ENCODE measurements around the gene NSD2. TPM values are rescaled to one million over a fixed set of nuclear protein-coding genes. Genes with fewer than 3 reads are reported as not detected.

NSD2 gene
- total RNA-seq, 1 donor: 67.8 TPM

DNA sequence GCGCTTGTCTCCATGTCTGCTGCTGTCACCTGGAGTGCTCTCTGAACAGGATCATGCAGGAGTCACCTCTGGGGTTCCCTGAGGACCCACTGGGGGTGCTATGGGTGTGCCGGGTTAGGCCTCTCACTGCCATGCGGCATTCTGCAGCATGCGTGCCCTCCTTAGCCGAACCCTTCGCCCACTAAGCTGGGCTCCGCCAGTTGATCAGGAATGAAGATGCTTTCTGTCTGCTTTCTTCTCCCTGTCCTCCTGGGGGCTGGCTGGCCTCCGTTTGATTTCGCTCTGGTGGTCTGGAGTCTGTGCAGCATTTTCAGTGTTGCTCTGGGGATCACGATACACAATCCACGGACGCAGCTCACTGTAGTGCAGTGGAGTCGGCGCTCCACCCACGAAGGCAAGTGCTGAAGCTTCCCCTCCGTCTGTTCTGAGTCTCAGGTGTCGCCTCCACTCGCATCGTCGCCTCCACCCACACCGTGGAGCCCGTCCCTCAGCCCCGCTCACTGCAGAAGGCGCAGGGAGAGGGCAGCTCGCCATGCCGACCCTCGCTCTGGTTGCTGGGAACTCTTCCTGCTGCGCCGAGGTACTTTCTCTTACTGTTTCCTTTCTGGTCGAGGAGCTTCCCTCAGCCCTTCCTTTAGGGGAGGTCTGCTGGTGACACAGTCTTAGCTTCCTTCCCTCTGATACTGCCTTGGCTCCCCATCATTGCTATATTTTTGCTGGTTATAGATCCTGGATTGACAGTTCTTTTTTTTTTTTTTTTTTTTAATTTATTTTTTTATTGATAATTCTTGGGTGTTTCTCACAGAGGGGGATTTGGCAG is 44.5 kb upstream of the NSD2 start:
- H3K4me3 ChIP-seq (ENCODE audit: low read depth, low read length): no peak overlapping the region
- TF ChIP-seq, protein P1, sequence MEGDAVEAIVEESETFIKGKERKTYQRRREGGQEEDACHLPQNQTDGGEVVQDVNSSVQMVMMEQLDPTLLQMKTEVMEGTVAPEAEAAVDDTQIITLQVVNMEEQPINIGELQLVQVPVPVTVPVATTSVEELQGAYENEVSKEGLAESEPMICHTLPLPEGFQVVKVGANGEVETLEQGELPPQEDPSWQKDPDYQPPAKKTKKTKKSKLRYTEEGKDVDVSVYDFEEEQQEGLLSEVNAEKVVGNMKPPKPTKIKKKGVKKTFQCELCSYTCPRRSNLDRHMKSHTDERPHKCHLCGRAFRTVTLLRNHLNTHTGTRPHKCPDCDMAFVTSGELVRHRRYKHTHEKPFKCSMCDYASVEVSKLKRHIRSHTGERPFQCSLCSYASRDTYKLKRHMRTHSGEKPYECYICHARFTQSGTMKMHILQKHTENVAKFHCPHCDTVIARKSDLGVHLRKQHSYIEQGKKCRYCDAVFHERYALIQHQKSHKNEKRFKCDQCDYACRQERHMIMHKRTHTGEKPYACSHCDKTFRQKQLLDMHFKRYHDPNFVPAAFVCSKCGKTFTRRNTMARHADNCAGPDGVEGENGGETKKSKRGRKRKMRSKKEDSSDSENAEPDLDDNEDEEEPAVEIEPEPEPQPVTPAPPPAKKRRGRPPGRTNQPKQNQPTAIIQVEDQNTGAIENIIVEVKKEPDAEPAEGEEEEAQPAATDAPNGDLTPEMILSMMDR (IDR thresholded peaks at IDR 0.05; ENCODE audit: insufficient read depth, low read depth, low read length): no peak
- no peak for DNase-seq (ENCODE audit: low read depth)

DNA sequence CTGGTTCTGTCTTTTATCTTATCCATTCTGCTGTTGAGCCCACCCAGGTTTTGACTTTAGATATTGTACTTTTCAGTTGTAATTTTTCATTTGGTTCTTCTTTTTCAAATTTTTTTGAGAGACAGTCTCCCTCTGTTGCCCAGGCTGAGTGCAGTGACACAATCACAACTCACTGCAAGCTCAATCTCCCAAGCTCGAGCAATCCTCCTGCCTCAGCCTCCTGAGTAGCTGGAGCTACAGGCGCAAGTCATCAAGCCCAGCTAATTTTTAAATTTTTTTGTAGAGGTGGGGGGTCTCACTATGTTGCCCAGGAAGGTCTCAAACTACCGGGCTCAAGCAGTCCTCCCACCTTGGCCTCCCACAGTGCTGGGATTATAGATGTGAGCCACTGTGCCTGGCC is 41.0 kb upstream of the NSD2 start:
- DNase-seq (ENCODE audit: low read depth): no peak
- TF ChIP-seq, protein P1 (IDR thresholded peaks at IDR 0.05; ENCODE audit: insufficient read depth, low read depth, low read length): no peak
- no peak overlapping the region for H3K4me3 ChIP-seq (ENCODE audit: low read depth, low read length)

DNA sequence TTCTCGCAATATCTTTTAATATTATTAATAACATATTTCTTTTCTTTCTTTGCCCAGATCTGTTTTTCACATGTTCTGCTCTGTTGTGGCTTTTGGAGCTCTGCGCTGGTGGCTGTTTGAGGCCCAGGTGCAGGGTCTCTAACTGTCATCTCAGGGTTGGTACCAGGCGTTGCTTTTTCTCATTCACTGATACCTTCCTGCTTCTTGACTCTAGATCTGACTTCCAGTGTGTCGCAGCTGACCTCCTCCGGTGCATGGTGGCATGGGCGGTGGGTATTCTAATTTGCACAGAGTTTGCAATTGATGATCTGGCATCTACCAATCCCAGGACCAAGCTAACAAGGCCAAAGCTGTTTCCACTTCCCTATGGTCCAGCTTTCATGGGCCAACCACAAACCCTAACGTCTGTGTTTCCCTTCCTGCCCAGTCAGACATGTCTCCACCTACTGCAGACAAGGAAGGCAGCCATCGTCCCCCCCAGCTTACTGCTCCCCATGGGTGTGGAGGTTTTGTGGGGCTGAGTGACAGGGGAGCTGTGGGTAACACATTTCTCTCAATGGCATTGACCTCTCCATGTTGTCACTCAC is 40.5 kb upstream of the NSD2 start:
- DNase-seq (ENCODE audit: low read depth): no peak
- TF ChIP-seq, protein P1 (IDR thresholded peaks at IDR 0.05; ENCODE audit: insufficient read depth, low read depth, low read length): no peak
- H3K4me3 ChIP-seq (ENCODE audit: low read depth, low read length): no peak overlapping the region

DNA sequence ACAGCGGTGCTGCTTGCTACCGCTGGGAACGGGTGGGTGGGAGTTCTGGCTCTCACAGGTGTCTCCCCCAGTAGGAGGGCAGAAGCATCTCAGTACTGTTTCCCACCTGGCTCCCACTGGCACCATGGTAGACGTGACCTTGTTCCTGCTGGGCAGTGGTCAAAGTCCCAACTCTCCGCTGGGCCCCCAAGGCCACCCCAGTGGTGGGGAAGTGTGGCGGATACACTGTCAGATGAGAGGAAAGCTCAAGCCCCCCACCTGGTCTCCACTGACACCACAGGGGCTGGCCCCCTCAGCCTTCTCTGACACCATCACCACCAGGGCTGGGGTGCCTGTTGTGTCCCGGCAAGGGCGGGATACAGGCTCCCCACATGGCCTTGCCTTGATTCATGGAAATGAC is 39.9 kb upstream of the NSD2 start:
- TF ChIP-seq, protein P1 (IDR thresholded peaks at IDR 0.05; ENCODE audit: insufficient read depth, low read depth, low read length): no peak
- no peak for DNase-seq (ENCODE audit: low read depth)
- H3K4me3 ChIP-seq (ENCODE audit: low read depth, low read length): no peak overlapping the region

DNA sequence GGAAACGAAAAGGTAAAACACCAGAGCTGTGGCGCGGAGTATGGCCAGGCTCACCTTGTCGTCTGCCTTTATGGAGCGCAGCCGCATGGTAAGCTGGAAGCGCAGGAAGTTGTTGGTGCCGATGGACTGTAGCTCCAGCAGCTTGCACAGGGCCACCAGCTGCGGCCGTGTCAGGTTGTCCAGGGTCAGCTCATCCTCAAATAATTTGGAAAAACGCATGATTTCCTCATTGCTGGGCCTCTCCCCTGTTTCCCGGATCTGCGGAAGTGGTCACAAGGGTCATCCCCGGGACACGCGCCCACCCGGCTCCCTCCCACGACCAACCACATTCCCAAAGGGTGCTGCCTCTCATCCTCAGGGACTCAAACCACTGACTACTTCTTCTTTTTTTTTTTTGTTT is 38.5 kb upstream of the NSD2 start:
- TF ChIP-seq, protein P1 (IDR thresholded peaks at IDR 0.05; ENCODE audit: insufficient read depth, low read depth, low read length): no peak
- no peak for DNase-seq (ENCODE audit: low read depth)
- no peak overlapping the region for H3K4me3 ChIP-seq (ENCODE audit: low read depth, low read length)

DNA sequence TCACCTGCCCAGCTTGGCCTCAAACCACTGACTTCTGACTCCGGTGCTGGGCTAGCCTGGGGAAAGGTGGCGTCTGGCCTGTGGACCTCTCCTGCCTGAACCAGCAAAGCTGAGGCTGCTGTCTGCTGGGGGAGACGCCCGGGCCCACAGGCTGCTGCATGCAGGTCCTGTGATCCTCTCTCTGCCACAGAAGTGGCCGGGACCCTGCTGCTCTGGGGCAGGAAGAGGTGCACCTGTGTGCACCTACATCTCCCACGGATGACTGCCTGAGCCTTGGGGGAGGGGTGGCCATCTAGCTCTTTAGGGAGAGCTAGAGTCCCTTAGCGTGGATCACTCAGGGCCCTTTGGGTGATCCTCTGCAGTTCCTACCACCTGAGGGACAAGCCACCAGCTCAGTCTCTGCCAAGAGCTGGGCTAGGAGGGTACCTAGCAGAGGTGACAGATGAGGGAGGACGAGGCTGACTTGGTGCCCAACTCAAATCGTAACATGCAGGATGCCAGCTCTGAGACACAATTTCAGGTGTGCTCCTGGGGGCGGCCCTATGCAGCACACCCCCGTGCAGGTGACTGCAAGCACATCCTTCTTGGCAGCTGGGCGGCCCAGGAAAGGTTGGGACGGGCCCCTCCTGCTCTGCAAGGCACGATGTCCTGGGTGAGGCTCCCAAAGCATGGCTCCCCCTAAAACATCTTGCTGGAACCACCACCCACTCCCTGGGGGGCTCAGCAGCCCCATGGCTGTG is 37.7 kb upstream of the NSD2 start:
- no peak for DNase-seq (ENCODE audit: low read depth)
- H3K4me3 ChIP-seq (ENCODE audit: low read depth, low read length): no peak overlapping the region
- TF ChIP-seq, protein P1 (IDR thresholded peaks at IDR 0.05; ENCODE audit: insufficient read depth, low read depth, low read length): no peak
